GM12864 (cell line): ENCODE measurements around the gene ING3.

Source experiments
- DNase-seq: peaks from one replicate; pipeline ENCODE4 v3.0.0-alpha.2; 2011; ENCODE audit warnings: low read depth
- H3K4me3 ChIP-seq: 2 replicates; pipeline ENCODE4 v1.5.1; 2011; ENCODE audit warnings: mild to moderate bottlenecking, low read depth, low read length, control low read depth
- CTCF ChIP-seq: IDR thresholded peaks from 2 replicates; pipeline ENCODE4 v1.5.1; 2011; ENCODE audit warnings: low read depth, mild to moderate bottlenecking, moderate library complexity, low read length, control low read depth, inconsistent platforms; ENCODE audit errors: missing control alignments

The ING3 gene

GRCh38 chr7:121011401-121011800, 60.8 kb downstream of the ING3 start:
- no peak for DNase-seq
- H3K4me3 ChIP-seq: no peak overlapping the region
- no peak for TF ChIP-seq CTCF

- no peak for TF ChIP-seq CTCF
- no peak overlapping the region for H3K4me3 ChIP-seq
- DNase-seq: no peak
These were observed 61.7 kb downstream of the ING3 start for GRCh38 chr7:121012170-121012874.

GRCh38 chr7:121012919-121013318, 62.3 kb downstream of the ING3 start:
- no peak for TF ChIP-seq CTCF
- DNase-seq: no peak
- no peak overlapping the region for H3K4me3 ChIP-seq

GRCh38 chr7:121015560-121015959, 65.0 kb downstream of the ING3 start:
- DNase-seq: no peak
- no peak overlapping the region for H3K4me3 ChIP-seq
- no peak for TF ChIP-seq CTCF

- TF ChIP-seq CTCF: no peak
- DNase-seq: no peak
These were observed 66.4 kb downstream of the ING3 start for GRCh38 chr7:121016966-121017365.

GRCh38 chr7:121017586-121017985, 67.0 kb downstream of the ING3 start:
- no peak for DNase-seq
- no peak overlapping the region for H3K4me3 ChIP-seq
- TF ChIP-seq CTCF: no peak

More at GRCh38 chr7:121016966-121017365, 66.4 kb downstream of the ING3 start:
- no peak overlapping the region for H3K4me3 ChIP-seq

GRCh38 chr7:121019018-121019417, 68.4 kb downstream of the ING3 start:
- TF ChIP-seq CTCF: no peak
- H3K4me3 ChIP-seq: no peak overlapping the region
- DNase-seq: no peak
